ENCODE data around the gene ZC3H6.
"Not testable (repeated sequence)": the region's sequence is repeated elsewhere in the genome, so short reads cannot be mapped to it uniquely, and the experiment has no call there.

Gene ZC3H6

GRCh38 chr2:112321375-112322320, 46.3 kb downstream of the ZC3H6 start:
- DNase-seq (ENCODE audit: low read depth), result no peak

DNA sequence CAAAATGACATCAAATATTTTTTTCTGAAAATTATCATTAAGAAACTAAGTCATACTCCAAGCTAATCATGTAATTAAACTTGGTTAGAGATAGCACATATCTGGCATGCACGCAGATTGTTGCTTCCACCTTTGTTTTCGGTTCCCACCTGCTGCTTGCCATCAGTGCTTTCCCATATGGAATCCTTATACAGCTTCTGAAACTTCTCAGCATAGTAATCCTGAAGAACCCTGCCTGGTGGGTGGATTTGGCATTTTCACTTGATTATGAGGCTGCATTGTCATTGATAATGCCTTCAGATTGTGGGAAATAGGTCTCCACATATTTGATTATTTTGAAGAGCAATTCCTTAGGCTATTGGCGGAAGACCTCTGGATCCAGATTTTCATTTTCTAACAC, 47.5 kb downstream of the ZC3H6 start:
- no peak for DNase-seq (ENCODE audit: low read depth)

GRCh38 chr2:112332123-112332696, 56.8 kb downstream of the ZC3H6 start:
- DNase-seq (ENCODE audit: low read depth), result no peak

DNA sequence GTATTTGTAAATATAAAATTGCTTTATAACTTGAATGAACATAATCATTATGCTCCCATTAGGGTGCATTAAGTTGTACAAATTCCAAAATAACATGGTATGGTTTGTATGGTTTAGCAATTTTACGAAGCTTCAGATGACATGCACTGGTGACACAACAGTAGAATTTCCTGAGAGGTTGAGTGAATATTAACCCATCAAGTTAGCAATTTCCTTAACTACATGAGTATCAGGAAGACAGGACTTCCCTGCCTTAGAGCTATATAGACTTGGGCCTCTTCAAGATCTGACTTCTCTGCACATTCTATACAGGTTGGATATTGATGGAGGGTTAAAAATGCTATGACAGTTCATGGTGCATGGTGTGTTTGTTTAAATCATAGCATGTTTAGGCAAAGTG, 60.2 kb downstream of the ZC3H6 start:
- no peak for DNase-seq (ENCODE audit: low read depth)

DNA sequence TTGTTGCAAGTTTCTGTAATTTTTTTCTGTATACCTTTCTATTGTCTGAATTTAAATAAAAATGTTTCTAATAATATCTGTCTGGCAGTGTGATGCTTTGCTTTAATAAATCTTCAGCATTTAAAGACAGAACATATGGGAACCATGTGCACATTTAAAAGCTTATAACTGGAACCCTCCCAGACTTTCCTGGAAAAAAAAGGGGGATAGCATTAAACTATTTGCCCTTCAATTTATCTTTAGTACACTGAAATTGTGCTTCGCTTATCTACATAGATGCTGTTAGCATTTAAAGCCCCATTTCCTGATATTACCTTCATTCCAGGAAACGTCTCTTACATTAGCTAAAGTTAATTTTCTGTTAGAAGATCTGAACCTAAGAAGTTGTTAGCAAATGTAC, 64.6 kb downstream of the ZC3H6 start:
- DNase-seq (ENCODE audit: low read depth), result no peak

GRCh38 chr2:112340475-112341267, 65.3 kb downstream of the ZC3H6 start:
- no peak for DNase-seq (ENCODE audit: low read depth)

GRCh38 chr2:112342067-112342550, 66.7 kb downstream of the ZC3H6 start:
- DNase-seq (ENCODE audit: low read depth), result no peak

GRCh38 chr2:112343827-112344585, 68.6 kb downstream of the ZC3H6 start:
- no peak for DNase-seq (ENCODE audit: low read depth)

GRCh38 chr2:112345030-112346027, 69.9 kb downstream of the ZC3H6 start:
- DNase-seq (ENCODE audit: low read depth), result no peak

GRCh38 chr2:112352292-112352691, 76.9 kb downstream of the ZC3H6 start:
- not testable (repeated sequence) for DNase-seq (ENCODE audit: low read depth)

- not testable (repeated sequence) for DNase-seq (ENCODE audit: low read depth)
Observed at GRCh38 chr2:112352809-112353603, 77.6 kb downstream of the ZC3H6 start.

DNA sequence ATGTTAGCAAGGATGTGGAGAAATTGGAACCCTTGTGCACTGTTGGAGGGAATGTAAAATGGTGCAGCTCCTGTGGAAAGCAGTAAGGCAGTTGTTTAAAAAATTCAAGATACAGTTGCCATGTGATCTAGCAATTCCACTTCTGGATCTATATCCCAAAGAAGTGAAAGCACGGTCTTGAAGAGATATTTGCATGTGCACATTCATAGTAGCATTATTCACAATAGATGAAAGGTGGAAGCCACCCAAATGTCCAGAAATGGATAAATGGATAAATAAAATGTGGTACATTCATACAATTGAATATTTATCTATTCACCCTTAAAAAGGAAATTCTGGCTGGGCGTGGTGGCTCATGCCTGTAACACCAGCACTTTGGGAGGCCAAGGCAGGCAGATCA, 78.9 kb downstream of the ZC3H6 start:
- not testable (repeated sequence) for DNase-seq (ENCODE audit: low read depth)

GRCh38 chr2:112360055-112360454, 84.7 kb downstream of the ZC3H6 start:
- DNase-seq (ENCODE audit: low read depth), result not testable (repeated sequence)
